GM12801 (cell line): ENCODE results near the gene KY.

Experiments
- TF ChIP-seq, protein P1 (sequence below): IDR thresholded peaks from one replicate; pipeline ENCODE4 v1.5.1; 2011; ENCODE audit warnings: control low read depth; ENCODE audit not compliant: insufficient read length; ENCODE audit errors: extremely low read depth

The KY gene

DNA sequence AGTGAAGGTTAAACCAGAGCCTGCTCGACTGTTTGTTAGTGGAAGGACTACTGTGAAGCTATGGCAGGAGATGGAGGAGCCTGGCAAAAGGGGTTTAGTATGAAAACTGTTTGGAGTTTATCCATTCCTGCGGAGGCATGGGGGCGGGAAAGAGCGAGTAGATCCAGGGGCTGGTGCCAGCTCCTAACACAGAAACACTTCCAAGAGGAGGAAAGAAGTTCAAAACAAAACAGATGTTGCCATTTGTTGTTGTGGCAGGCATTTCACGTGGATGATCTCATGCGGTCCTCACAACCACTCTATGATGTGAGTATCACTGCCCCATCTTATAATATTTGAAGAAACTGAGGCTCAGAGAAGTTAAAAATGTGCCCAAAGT lies 30.7 kb upstream of the KY start:
- TF ChIP-seq, protein P1, sequence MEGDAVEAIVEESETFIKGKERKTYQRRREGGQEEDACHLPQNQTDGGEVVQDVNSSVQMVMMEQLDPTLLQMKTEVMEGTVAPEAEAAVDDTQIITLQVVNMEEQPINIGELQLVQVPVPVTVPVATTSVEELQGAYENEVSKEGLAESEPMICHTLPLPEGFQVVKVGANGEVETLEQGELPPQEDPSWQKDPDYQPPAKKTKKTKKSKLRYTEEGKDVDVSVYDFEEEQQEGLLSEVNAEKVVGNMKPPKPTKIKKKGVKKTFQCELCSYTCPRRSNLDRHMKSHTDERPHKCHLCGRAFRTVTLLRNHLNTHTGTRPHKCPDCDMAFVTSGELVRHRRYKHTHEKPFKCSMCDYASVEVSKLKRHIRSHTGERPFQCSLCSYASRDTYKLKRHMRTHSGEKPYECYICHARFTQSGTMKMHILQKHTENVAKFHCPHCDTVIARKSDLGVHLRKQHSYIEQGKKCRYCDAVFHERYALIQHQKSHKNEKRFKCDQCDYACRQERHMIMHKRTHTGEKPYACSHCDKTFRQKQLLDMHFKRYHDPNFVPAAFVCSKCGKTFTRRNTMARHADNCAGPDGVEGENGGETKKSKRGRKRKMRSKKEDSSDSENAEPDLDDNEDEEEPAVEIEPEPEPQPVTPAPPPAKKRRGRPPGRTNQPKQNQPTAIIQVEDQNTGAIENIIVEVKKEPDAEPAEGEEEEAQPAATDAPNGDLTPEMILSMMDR: no peak

- TF ChIP-seq, protein P1: no peak
These were observed 30.1 kb upstream of the KY start for GRCh38 chr3:134680796-134681521.

- TF ChIP-seq, protein P1: no peak
These were observed 27.1 kb upstream of the KY start for GRCh38 chr3:134677987-134678308.

DNA sequence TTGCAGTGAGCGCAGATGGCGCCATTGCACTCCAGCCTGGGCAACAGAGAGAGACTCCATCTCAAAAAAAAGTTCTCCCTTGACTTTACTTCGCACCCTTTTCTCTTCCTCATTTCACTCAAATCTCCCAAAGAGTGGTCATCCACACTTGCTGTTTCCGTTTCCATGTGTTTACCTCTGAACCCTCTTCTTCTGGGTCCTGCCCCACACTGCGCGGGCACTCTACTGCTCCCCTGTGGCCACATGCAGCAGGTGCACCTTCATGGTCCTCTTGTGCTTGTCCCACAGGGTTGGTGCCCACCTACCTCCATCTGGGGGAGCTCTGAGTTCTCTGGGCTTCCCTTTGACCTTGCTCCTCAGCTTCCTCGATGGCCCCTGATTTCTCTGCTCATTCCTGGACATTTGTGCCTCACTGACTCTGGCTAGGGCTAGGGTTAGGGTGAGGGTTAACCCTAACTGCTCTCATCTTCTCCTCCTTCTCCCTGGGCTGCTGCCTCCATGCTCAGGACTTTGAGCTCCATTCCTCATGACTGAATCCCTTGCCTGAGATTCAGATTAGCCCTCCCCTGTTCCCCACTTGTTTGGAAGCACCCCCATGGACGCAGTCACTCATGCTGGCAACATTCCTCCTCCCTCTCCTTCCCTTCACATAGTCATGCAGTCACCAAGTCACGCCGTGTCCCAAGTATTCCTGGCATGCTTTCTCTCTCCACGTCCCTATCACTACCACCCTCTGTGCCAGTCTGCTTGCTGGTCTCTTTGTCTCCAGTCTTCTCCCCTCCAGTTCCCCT lies 26.6 kb upstream of the KY start:
- TF ChIP-seq, protein P1: no peak

GRCh38 chr3:134675726-134676256 lies 25.0 kb upstream of the KY start:
- TF ChIP-seq, protein P1: no peak

DNA sequence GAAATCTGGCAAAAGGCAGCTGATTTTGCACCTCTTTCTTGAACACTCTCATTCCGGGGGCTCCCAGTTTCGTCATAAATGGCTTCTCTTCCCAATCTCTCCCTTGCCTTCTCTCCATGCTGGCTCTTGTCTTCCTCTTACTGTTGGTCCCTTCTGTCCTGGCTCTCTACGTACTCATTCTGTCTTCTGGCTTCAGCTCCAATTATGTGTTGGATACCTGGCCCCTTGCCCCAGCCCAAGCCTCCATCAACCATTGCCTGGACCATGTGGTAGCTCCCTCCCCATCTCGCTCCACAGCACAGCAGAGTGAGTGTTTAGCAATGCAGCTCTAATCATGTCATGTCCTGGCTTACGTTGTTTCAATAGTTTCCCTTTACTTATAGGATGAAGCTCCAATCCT lies 21.7 kb upstream of the KY start:
- TF ChIP-seq, protein P1: no peak

GRCh38 chr3:134667956-134668355 lies 17.1 kb upstream of the KY start:
- TF ChIP-seq, protein P1: no peak
